BLaER1 treated with 17β-estradiol and CSF1 and Interleukin-3, amounts not matched to agents 10 nM and 100 nM (cell line): Measurements from ENCODE around the gene HSFX3.
A peak's percentile ranks its signal among the peaks of the same experiment; 100 is the strongest.

Experiments used
- H3K27ac ChIP-seq, 11 experiments: shearing (Covaris generic); formaldehyde crosslinking; 2 replicates each; pipeline ENCODE4 v1.8.1; 2022
- H3K27me3 ChIP-seq, 11 experiments: shearing (Covaris generic); formaldehyde crosslinking; 2 replicates each; pipeline ENCODE4 v1.8.1; 2022
- H3K36me3 ChIP-seq, 11 experiments: shearing (Covaris generic); formaldehyde crosslinking; 2 replicates each; pipeline ENCODE4 v1.8.1; 2022
- H3K4me1 ChIP-seq, 10 experiments: shearing (Covaris generic); formaldehyde crosslinking; 2 replicates each; pipeline ENCODE4 v1.8.1; 2022
- H3K4me2 ChIP-seq, 11 experiments: shearing (Covaris generic); formaldehyde crosslinking; 2 replicates each; pipeline ENCODE4 v1.8.1; 2022
- H3K4me3 ChIP-seq, 10 experiments: shearing (Covaris generic); formaldehyde crosslinking; 2 replicates each; pipeline ENCODE4 v1.8.1; 2022
- H3K9ac ChIP-seq, 11 experiments: shearing (Covaris generic); formaldehyde crosslinking; 2 replicates each; pipeline ENCODE4 v1.8.1; 2022
- H3K9me3 ChIP-seq, 11 experiments: shearing (Covaris generic); formaldehyde crosslinking; replicated peaks in 1 of 11; 2 replicates each; pipeline ENCODE4 v1.8.1; 2022
- H4K20me1 ChIP-seq, 11 experiments: shearing (Covaris generic); formaldehyde crosslinking; 2 replicates each; pipeline ENCODE4 v1.8.1; 2022
- Cebpa-rat ChIP-seq, 11 experiments: shearing (Covaris generic); IDR thresholded peaks; 2 replicates each; pipeline ENCODE4 v1.8.1; 2022

Gene HSFX3

GRCh38 chrX:149518236-149518635 is 31.5 kb downstream of the HSFX3 start:
- Histone ChIP-seq H3K9me3 (no peaks in the 10 kb centered on the region), H3K27ac (no peak overlapping the region)

GRCh38 chrX:149517308-149517707 is 32.4 kb downstream of the HSFX3 start:
- TF ChIP-seq Cebpa-rat (IDR thresholded peaks at IDR 0.05) = no peak
- Histone ChIP-seq H3K4me3 (no peak overlapping the region), H3K27me3 (no peaks in the 10 kb centered on the region), H3K4me1 (peaks cover 10 to 38% (median 28%) of the 10 kb centered on the region in 10 experiments), H3K27ac (no peak overlapping the region), H3K9me3 (no peaks in the 10 kb centered on the region), H4K20me1 (no peaks in the 10 kb centered on the region), H3K36me3 (no peaks in the 10 kb centered on the region), H3K4me2 (no peak overlapping the region), H3K9ac (no peak overlapping the region)

More at GRCh38 chrX:149518236-149518635, 31.5 kb downstream of the HSFX3 start:
- H3K4me3 ChIP-seq = no peak overlapping the region
- H3K4me2 ChIP-seq = no peak overlapping the region
- TF ChIP-seq Cebpa-rat (IDR thresholded peaks at IDR 0.05) = no peak
- H3K36me3 ChIP-seq = no peaks in the 10 kb centered on the region
- no peaks in the 10 kb centered on the region for H4K20me1 ChIP-seq
- H3K9ac ChIP-seq = no peak overlapping the region
- H3K27me3 ChIP-seq = no peaks in the 10 kb centered on the region
- H3K4me1 ChIP-seq = peaks cover 10 to 43% (median 23%) of the 10 kb centered on the region in 10 experiments

- Histone ChIP-seq H3K27ac (no peak overlapping the region), H3K4me1 (peaks cover 10 to 36% (median 28%) of the 10 kb centered on the region in 10 experiments)
Observed at GRCh38 chrX:149516604-149517003, 33.1 kb downstream of the HSFX3 start.

GRCh38 chrX:149515954-149516602 is 33.6 kb downstream of the HSFX3 start:
- H3K4me1 ChIP-seq = peaks cover 10 to 38% (median 28%) of the 10 kb centered on the region in 10 experiments
- H3K9me3 ChIP-seq = no peaks in the 10 kb centered on the region
- no peaks in the 10 kb centered on the region for H3K36me3 ChIP-seq
- H3K27me3 ChIP-seq = no peaks in the 10 kb centered on the region
- 0 out of 22 replicates have a peak, but pooled peaks cover 0 to 1% (median 0%) of the 10 kb centered on the region in 11 experiments for H4K20me1 ChIP-seq
- no peak for TF ChIP-seq Cebpa-rat (IDR thresholded peaks at IDR 0.05)
- no peak overlapping the region for H3K9ac ChIP-seq
- no peak overlapping the region for H3K4me3 ChIP-seq
- no peak overlapping the region for H3K27ac ChIP-seq
- H3K4me2 ChIP-seq = peak overlapping the region in 5 of 11 experiments; percentile 42 to 78 (median 60); a peak in 11 of 22 replicates

More at GRCh38 chrX:149516604-149517003, 33.1 kb downstream of the HSFX3 start:
- Histone ChIP-seq H4K20me1 (no peaks in the 10 kb centered on the region), H3K4me3 (no peak overlapping the region), H3K36me3 (no peaks in the 10 kb centered on the region), H3K4me2 (peak overlapping the region in 5 of 11 experiments; percentile 42 to 78 (median 60); a peak in 8 of 22 replicates), H3K9me3 (no peaks in the 10 kb centered on the region), H3K9ac (no peak overlapping the region), H3K27me3 (no peaks in the 10 kb centered on the region)
- no peak for TF ChIP-seq Cebpa-rat (IDR thresholded peaks at IDR 0.05)

- no peak for TF ChIP-seq Cebpa-rat (IDR thresholded peaks at IDR 0.05)
- H3K4me2 ChIP-seq = peak overlapping the region; percentile 7 to 58 (median 33)
- no peak overlapping the region for H3K27ac ChIP-seq
- H3K27me3 ChIP-seq = no peaks in the 10 kb centered on the region
- no peaks in the 10 kb centered on the region for H3K36me3 ChIP-seq
- no peaks in the 10 kb centered on the region for H3K9me3 ChIP-seq
- no peak overlapping the region for H3K9ac ChIP-seq
- H3K4me1 ChIP-seq = peaks cover 10 to 52% (median 31%) of the 10 kb centered on the region in 10 experiments
- 0 out of 22 replicates have a peak, but pooled peaks cover 0 to 5% (median 0%) of the 10 kb centered on the region in 11 experiments for H4K20me1 ChIP-seq
- no peak overlapping the region for H3K4me3 ChIP-seq
Observed at GRCh38 chrX:149513825-149514428, 35.8 kb downstream of the HSFX3 start.

GRCh38 chrX:149512225-149512885 is 37.4 kb downstream of the HSFX3 start:
- no peak for TF ChIP-seq Cebpa-rat (IDR thresholded peaks at IDR 0.05)
- Histone ChIP-seq H3K9ac (no peak overlapping the region), H3K4me3 (no peak overlapping the region), H3K36me3 (no peaks in the 10 kb centered on the region), H3K27me3 (no peaks in the 10 kb centered on the region), H3K4me2 (peak overlapping the region in 1 of 11 experiments; percentile 3; a peak in 1 of 22 replicates), H3K4me1 (peaks cover 10 to 52% (median 31%) of the 10 kb centered on the region in 10 experiments), H4K20me1 (0 out of 22 replicates have a peak, but pooled peaks cover 0 to 5% (median 0%) of the 10 kb centered on the region in 11 experiments), H3K9me3 (no peaks in the 10 kb centered on the region), H3K27ac (no peak overlapping the region)

DNA sequence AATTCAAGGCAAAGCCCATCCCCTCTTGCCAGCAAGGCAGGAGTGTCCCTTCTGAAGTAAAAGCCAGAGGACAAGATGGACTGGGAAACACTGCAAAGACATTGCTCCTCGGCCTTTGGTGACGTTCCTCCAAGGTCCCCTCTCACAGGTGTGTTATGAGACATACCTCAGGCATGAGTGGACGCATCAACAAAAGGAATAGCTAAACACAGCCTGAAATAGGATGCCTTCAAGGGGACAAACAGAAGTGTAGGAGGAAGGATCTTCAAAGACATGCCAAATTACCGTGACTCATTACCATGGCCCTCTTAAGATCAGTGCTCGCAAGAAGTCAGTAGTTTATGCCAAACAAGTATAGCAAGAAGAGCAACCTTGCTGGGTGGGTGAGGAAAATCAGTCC is 38.6 kb downstream of the HSFX3 start:
- H3K27ac ChIP-seq = peak overlapping the region in 1 of 11 experiments; percentile 25; a peak in 1 of 22 replicates
- TF ChIP-seq Cebpa-rat (IDR thresholded peaks at IDR 0.05) = no peak
- no peak overlapping the region for H3K9ac ChIP-seq
- H4K20me1 ChIP-seq = 0 out of 22 replicates have a peak, but pooled peaks cover 0 to 5% (median 0%) of the 10 kb centered on the region in 11 experiments
- no peak overlapping the region for H3K4me3 ChIP-seq
- no peaks in the 10 kb centered on the region for H3K36me3 ChIP-seq
- H3K9me3 ChIP-seq = no peaks in the 10 kb centered on the region
- peaks cover 10 to 45% (median 28%) of the 10 kb centered on the region in 10 experiments for H3K4me1 ChIP-seq
- no peaks in the 10 kb centered on the region for H3K27me3 ChIP-seq
- peak overlapping the region in 3 of 11 experiments; percentile 26 to 49 (median 30); a peak in 5 of 22 replicates for H3K4me2 ChIP-seq

GRCh38 chrX:149510386-149510785 is 39.3 kb downstream of the HSFX3 start:
- no peak for TF ChIP-seq Cebpa-rat (IDR thresholded peaks at IDR 0.05)
- Histone ChIP-seq H3K4me3 (no peak overlapping the region), H3K9me3 (no peaks in the 10 kb centered on the region), H3K4me1 (peaks cover 14 to 44% (median 28%) of the 10 kb centered on the region in 10 experiments), H4K20me1 (0 out of 22 replicates have a peak, but pooled peaks cover 0 to 5% (median 0%) of the 10 kb centered on the region in 11 experiments), H3K27me3 (no peaks in the 10 kb centered on the region), H3K36me3 (no peaks in the 10 kb centered on the region), H3K4me2 (peak overlapping the region in 4 of 11 experiments; percentile 26 to 49 (median 30); a peak in 6 of 22 replicates), H3K27ac (peak overlapping the region in 1 of 11 experiments; percentile 25; a peak in 1 of 22 replicates), H3K9ac (no peak overlapping the region)

- 0 out of 22 replicates have a peak, but pooled peaks cover 0 to 5% (median 0%) of the 10 kb centered on the region in 11 experiments for H4K20me1 ChIP-seq
- H3K27me3 ChIP-seq = no peaks in the 10 kb centered on the region
- no peak overlapping the region for H3K9ac ChIP-seq
- peaks cover 18 to 38% (median 22%) of the 10 kb centered on the region in 10 experiments; a peak in 18 of 20 replicates for H3K4me1 ChIP-seq
- no peak for TF ChIP-seq Cebpa-rat (IDR thresholded peaks at IDR 0.05)
- no peak overlapping the region for H3K4me3 ChIP-seq
- H3K36me3 ChIP-seq = no peaks in the 10 kb centered on the region
- no peaks in the 10 kb centered on the region for H3K9me3 ChIP-seq
- no peak overlapping the region for H3K27ac ChIP-seq
- H3K4me2 ChIP-seq = no peak overlapping the region
Observed at GRCh38 chrX:149508467-149508866, 41.3 kb downstream of the HSFX3 start.
